Keratinocyte (primary cell): ENCODE data around the gene ROR1. TPM values are rescaled to one million over a fixed set of nuclear protein-coding genes. Genes with fewer than 3 reads are reported as not detected.
A peak's percentile ranks its signal among the peaks of the same experiment; 100 is the strongest.

Experiments used
- DNase-seq: peaks from one replicate; pipeline ENCODE4 v3.0.0-alpha.2; 2011; ENCODE audit warnings: low read depth, missing footprints, low spot score
- FAIRE-seq: peaks from 2 replicates; lab custom pipeline; 2011; peaks lifted over from hg19 to GRCh38; lab: Jason Lieb, UNC
- H2AFZ ChIP-seq: 2 replicates; pipeline ENCODE4 v1.6.0; 2012; ENCODE audit warnings: low read length, control low read depth, inconsistent platforms; ENCODE audit not compliant: control insufficient read depth
- H3K27ac ChIP-seq: 2 replicates; pipeline ENCODE4 v1.5.1; 2011; ENCODE audit warnings: low read length; ENCODE audit not compliant: control insufficient read depth, insufficient read depth
- H3K27me3 ChIP-seq: 3 replicates; pipeline ENCODE4 v1.6.0; 2011; ENCODE audit warnings: low read length; ENCODE audit not compliant: control insufficient read depth, insufficient read depth; ENCODE audit errors: extremely low read depth
- H3K36me3 ChIP-seq, 2 experiments: 2 replicates in 1 of 2; 3 replicates in 1 of 2; pipeline ENCODE4 v1.5.1; 2011; ENCODE audit warnings: low read length in 2 of 2, mild to moderate bottlenecking in 1 of 2; ENCODE audit not compliant: control insufficient read depth in 2 of 2, insufficient read depth in 2 of 2; ENCODE audit errors: extremely low read depth in 1 of 2
- H3K4me1 ChIP-seq: 3 replicates; pipeline ENCODE4 v1.5.1; 2011; ENCODE audit warnings: low read length; ENCODE audit not compliant: control insufficient read depth, insufficient read depth; ENCODE audit errors: extremely low read depth
- H3K4me2 ChIP-seq: 3 replicates; pipeline ENCODE4 v1.6.0; 2011; ENCODE audit warnings: low read depth, low read length; ENCODE audit not compliant: control insufficient read depth, insufficient read depth; ENCODE audit errors: extremely low read depth
- H3K4me3 ChIP-seq, 3 experiments: fragments of 200-600 bp in 1 of 3; sonication (generic) in 1 of 3; 2 replicates in 2 of 3; 3 replicates in 1 of 3; pipeline ENCODE4 v1.5.1; 2011 to 2016; ENCODE audit warnings: low read length in 3 of 3, mild to moderate bottlenecking in 3 of 3, control low read depth in 2 of 3, inconsistent platforms in 1 of 3, low read depth in 1 of 3, mixed read lengths in 1 of 3, mixed run types in 1 of 3, moderate library complexity in 1 of 3; ENCODE audit not compliant: control insufficient read depth in 2 of 3, insufficient read depth in 2 of 3; ENCODE audit errors: extremely low read depth in 1 of 3
- H3K79me2 ChIP-seq: 2 replicates; pipeline ENCODE4 v1.6.0; 2012; ENCODE audit warnings: low read length; ENCODE audit not compliant: control insufficient read depth, insufficient read depth
- H3K9ac ChIP-seq: 3 replicates; pipeline ENCODE4 v1.6.0; 2011; ENCODE audit warnings: low read length; ENCODE audit not compliant: control insufficient read depth, insufficient read depth; ENCODE audit errors: extremely low read depth
- H3K9me1 ChIP-seq: 3 replicates; pipeline ENCODE4 v1.6.0; 2011; ENCODE audit warnings: low read length; ENCODE audit not compliant: control insufficient read depth, insufficient read depth; ENCODE audit errors: extremely low read depth
- H3K9me3 ChIP-seq: 2 replicates; pipeline ENCODE4 v1.5.1; 2012; ENCODE audit warnings: low read depth, low read length; ENCODE audit not compliant: control insufficient read depth
- H4K20me1 ChIP-seq: 3 replicates; pipeline ENCODE4 v1.6.0; 2011; ENCODE audit warnings: low read length; ENCODE audit not compliant: control insufficient read depth, insufficient read depth; ENCODE audit errors: extremely low read depth
- CTCF ChIP-seq, 3 experiments: IDR thresholded peaks in 1 of 3; conservative IDR thresholded peaks in 1 of 3; optimal IDR thresholded peaks in 1 of 3; 2 replicates in 2 of 3; 3 replicates in 1 of 3; pipeline versions ENCODE3 to v1.5.1; 2011; ENCODE audit warnings: low read length in 3 of 3, mild to moderate bottlenecking in 3 of 3, moderate library complexity in 2 of 3, control low read depth in 1 of 3, inconsistent platforms in 1 of 3; ENCODE audit not compliant: insufficient read depth in 2 of 3; ENCODE audit errors: extremely low read depth in 1 of 3
- EZH2 ChIP-seq: IDR thresholded peaks from one replicate; pipeline ENCODE4 v1.6.1; 2012; ENCODE audit warnings: inconsistent platforms, mild to moderate bottlenecking, low read length, moderate library complexity
- dilution Hi-C: fragments of 300-500 bp; cut with MboI; formaldehyde crosslinking; loops from one replicate; pipeline ENCODE4 v1.7.0; 2020; ENCODE audit warnings: low sequenced_read_pairs; ENCODE audit not compliant: extremely low pct_ligation_motif_present
- polyA plus RNA-seq, 5 experiments: library from polyadenylated mRNA; depleted of rRNA in 3 of 5; stranded (reverse) in 3 of 5; stranded (forward) in 1 of 5; unstranded in 1 of 5; fragments of >200 nt; gene quantifications; 1 replicate in 1 of 5; 2 replicates in 3 of 5; 3 replicates in 1 of 5; pipeline versions ENCODE4 v1.2.1 to v1.2.3, GENCODE V29; 2011 to 2012; ENCODE audit warnings: missing spikeins in 2 of 5, low read depth in 1 of 5, low replicate concordance in 1 of 5

ROR1 gene
- polyA plus RNA-seq, 1 donor (not counting 4 experiments of a cell fraction or from before 2014, with no cell fraction given): 9.2 TPM

- no peaks in the 10 kb centered on the region for H3K27me3 ChIP-seq
- DNase-seq: no peak
- no peak overlapping the region for H3K4me3 ChIP-seq
- no peaks in the 10 kb centered on the region for H3K9me1 ChIP-seq
- no peaks in the 10 kb centered on the region for H3K9me3 ChIP-seq
- H3K79me2 ChIP-seq: no peaks in the 10 kb centered on the region
- H3K27ac ChIP-seq: no peak overlapping the region
- no peak for TF ChIP-seq EZH2
- TF ChIP-seq CTCF (optimal IDR thresholded peaks at IDR 0.05 in 1 of 3, IDR thresholded peaks at IDR 0.05 in 1 of 3, conservative IDR thresholded peaks at IDR 0.05 in 1 of 3; ENCODE audit: extremely low read depth in 1 of 3, insufficient read depth in 2 of 3, low read length in 3 of 3): no peak
- H4K20me1 ChIP-seq: no peaks in the 10 kb centered on the region
- H3K36me3 ChIP-seq: no peaks in the 10 kb centered on the region
- H2AFZ ChIP-seq: no peak overlapping the region
- FAIRE-seq: no peak
- H3K9ac ChIP-seq: no peak overlapping the region
- no peak overlapping the region for H3K4me2 ChIP-seq
- dilution Hi-C loops: no loop called here
- no peaks in the 10 kb centered on the region for H3K4me1 ChIP-seq
These were observed 160.9 kb downstream of the ROR1 start for GRCh38 chr1:63934697-63935096.

- Histone ChIP-seq H3K4me2 (no peak overlapping the region), H3K79me2 (no peaks in the 10 kb centered on the region), H3K4me3 (no peak overlapping the region), H3K9me1 (no peaks in the 10 kb centered on the region), H4K20me1 (no peaks in the 10 kb centered on the region), H3K27ac (no peak overlapping the region), H3K27me3 (no peaks in the 10 kb centered on the region), H3K4me1 (no peaks in the 10 kb centered on the region), H3K36me3 (no peaks in the 10 kb centered on the region), H3K9ac (no peak overlapping the region), H2AFZ (no peak overlapping the region), H3K9me3 (no peaks in the 10 kb centered on the region)
- peak; percentile 42 to 83 (median 52) for TF ChIP-seq CTCF (optimal IDR thresholded peaks at IDR 0.05 in 1 of 3, IDR thresholded peaks at IDR 0.05 in 1 of 3, conservative IDR thresholded peaks at IDR 0.05 in 1 of 3; ENCODE audit: extremely low read depth in 1 of 3, insufficient read depth in 2 of 3, low read length in 3 of 3)
- TF ChIP-seq EZH2: no peak
- dilution Hi-C loops: no loop called here
- FAIRE-seq (peak; percentile 58), DNase-seq (no peak)
These were observed 161.3 kb downstream of the ROR1 start for GRCh38 chr1:63935143-63935542.
